Left ventricle myocardium inferior (tissue), 1 donor: ENCODE measurements around the gene PRKD1. TPM values are rescaled to one million over a fixed set of nuclear protein-coding genes. Genes with fewer than 3 reads are reported as not detected.
"Not testable (repeated sequence)": the region's sequence is repeated elsewhere in the genome, so short reads cannot be mapped to it uniquely, and the experiment has no call there.

ENCODE experiments used
- DNase-seq: peaks from one replicate; pipeline ENCODE4 v3.0.0-alpha.2; 2020
- H3K27ac ChIP-seq: fragments of 200-600 bp; replicated peaks from 2 replicates; pipeline ENCODE4 v1.8.0; 2021
- H3K27me3 ChIP-seq: fragments of 200-600 bp; 2 replicates; pipeline ENCODE4 v1.8.0; 2021; ENCODE audit warnings: low read depth
- H3K36me3 ChIP-seq: fragments of 200-600 bp; 2 replicates; pipeline ENCODE4 v1.8.0; 2021
- H3K4me1 ChIP-seq: fragments of 200-600 bp; 2 replicates; pipeline ENCODE4 v1.8.0; 2021
- H3K4me3 ChIP-seq: fragments of 200-600 bp; 2 replicates; pipeline ENCODE4 v1.8.0; 2021; ENCODE audit warnings: mild to moderate bottlenecking, moderate library complexity
- H3K9me3 ChIP-seq: fragments of 200-600 bp; replicated peaks from 2 replicates; pipeline ENCODE4 v1.8.0; 2021
- intact Hi-C: fragments of 100-400 bp; cut with micrococcal nuclease; formaldehyde crosslinking; loops from one replicate; pipeline ENCODE4 v1.11.0; 2022
- total RNA-seq: library from RNA; stranded (reverse); fragmentation: NEBNext Ultra II Directional; extraction: Animal tissue kit (Norgen Biotek cat#: 25700); gene quantifications from one replicate; pipeline ENCODE4 v1.2.1, GENCODE V29; 2021
- TF ChIP-seq, protein P1 (sequence below): fragments of 200-600 bp; IDR thresholded peaks from 2 replicates; pipeline ENCODE4 v1.8.0; 2021; ENCODE audit warnings: antibody characterized with exemption, mild to moderate bottlenecking, borderline replicate concordance
- donor health status: DM: no; HTN: yes; CAD: no; lungs with severe emphysema.

Gene PRKD1
- total RNA-seq, 1 donor from 2014 or later, result 3.1 TPM

DNA sequence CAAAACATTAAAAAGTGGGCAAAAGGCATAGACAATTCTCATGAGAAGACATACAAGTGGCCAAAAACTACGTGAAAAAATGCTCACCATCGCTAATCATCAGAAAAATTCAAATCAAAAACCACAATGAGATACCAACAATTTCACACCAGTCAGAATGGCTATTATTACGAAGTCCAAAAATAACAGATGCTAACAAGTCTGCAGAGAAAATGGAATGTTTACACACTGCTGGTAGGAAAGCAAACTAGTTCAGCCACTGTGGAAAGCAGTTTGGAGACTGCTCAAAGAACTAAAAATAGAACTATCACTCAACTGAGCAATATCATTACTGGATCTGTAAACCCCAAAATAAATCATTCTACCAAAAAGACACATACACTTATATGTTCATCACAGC lies 76.2 kb downstream of the PRKD1 start:
- no peak overlapping the region for H3K4me3 ChIP-seq
- TF ChIP-seq, protein P1, sequence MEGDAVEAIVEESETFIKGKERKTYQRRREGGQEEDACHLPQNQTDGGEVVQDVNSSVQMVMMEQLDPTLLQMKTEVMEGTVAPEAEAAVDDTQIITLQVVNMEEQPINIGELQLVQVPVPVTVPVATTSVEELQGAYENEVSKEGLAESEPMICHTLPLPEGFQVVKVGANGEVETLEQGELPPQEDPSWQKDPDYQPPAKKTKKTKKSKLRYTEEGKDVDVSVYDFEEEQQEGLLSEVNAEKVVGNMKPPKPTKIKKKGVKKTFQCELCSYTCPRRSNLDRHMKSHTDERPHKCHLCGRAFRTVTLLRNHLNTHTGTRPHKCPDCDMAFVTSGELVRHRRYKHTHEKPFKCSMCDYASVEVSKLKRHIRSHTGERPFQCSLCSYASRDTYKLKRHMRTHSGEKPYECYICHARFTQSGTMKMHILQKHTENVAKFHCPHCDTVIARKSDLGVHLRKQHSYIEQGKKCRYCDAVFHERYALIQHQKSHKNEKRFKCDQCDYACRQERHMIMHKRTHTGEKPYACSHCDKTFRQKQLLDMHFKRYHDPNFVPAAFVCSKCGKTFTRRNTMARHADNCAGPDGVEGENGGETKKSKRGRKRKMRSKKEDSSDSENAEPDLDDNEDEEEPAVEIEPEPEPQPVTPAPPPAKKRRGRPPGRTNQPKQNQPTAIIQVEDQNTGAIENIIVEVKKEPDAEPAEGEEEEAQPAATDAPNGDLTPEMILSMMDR, result no peak
- DNase-seq, result no peak
- H3K9me3 ChIP-seq, result peaks cover 26% of the 10 kb centered on the region
- intact Hi-C loops, result no loop called here
- H3K27ac ChIP-seq, result no peak overlapping the region
- no peaks in the 10 kb centered on the region for H3K4me1 ChIP-seq
- H3K27me3 ChIP-seq, result no peaks in the 10 kb centered on the region
- H3K36me3 ChIP-seq, result no peaks in the 10 kb centered on the region

DNA sequence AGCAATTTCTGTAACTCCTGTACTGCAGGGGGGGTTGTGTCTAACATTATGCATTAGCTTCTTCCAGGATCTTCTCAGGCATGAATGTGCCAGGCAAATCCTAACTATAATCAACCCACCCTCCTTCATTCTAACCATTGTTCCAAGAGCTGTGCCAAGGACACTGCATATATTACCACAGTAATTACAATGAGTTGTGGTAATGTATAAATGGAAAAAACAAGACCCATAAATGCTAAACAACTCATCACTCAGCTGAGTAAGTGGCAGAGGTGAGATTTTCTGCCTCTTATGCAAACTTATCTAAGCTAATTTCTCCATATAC lies 80.6 kb downstream of the PRKD1 start:
- no peak for DNase-seq
- Histone ChIP-seq H3K27ac (no peak overlapping the region), H3K4me1 (no peaks in the 10 kb centered on the region), H3K4me3 (no peak overlapping the region), H3K9me3 (peaks cover 6% of the 10 kb centered on the region), H3K27me3 (no peaks in the 10 kb centered on the region), H3K36me3 (no peaks in the 10 kb centered on the region)
- TF ChIP-seq, protein P1, result no peak
- intact Hi-C loops, result no loop called here

- H3K27me3 ChIP-seq, result no peaks in the 10 kb centered on the region
- peaks cover 5% of the 10 kb centered on the region for H3K9me3 ChIP-seq
- intact Hi-C loops, result no loop called here
- DNase-seq, result no peak
- H3K4me1 ChIP-seq, result no peaks in the 10 kb centered on the region
- no peak overlapping the region for H3K4me3 ChIP-seq
- TF ChIP-seq, protein P1, result no peak
- no peak overlapping the region for H3K27ac ChIP-seq
- no peaks in the 10 kb centered on the region for H3K36me3 ChIP-seq
Observed at GRCh38 chr14:29846339-29847055, 81.2 kb downstream of the PRKD1 start.

DNA sequence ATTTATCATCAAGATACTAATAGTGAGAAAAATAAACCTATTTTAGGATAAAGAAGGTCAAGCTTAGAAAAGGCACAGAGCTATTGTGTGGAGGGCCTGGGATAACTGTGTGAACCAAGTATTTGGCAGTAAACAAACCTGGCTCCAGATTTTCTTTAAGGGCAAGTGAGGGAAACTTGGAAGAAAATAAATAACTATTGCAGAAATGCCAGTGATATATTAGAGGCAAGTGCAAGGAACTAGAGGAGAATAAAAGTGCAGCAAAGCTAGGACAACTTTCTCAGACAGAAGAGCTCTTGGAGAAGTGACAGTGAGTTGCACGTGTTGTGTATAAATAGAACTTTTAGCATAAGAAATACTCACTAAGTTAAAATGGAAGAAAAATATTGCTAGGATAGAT lies 83.7 kb downstream of the PRKD1 start:
- H3K9me3 ChIP-seq, result peaks cover 29% of the 10 kb centered on the region

DNA sequence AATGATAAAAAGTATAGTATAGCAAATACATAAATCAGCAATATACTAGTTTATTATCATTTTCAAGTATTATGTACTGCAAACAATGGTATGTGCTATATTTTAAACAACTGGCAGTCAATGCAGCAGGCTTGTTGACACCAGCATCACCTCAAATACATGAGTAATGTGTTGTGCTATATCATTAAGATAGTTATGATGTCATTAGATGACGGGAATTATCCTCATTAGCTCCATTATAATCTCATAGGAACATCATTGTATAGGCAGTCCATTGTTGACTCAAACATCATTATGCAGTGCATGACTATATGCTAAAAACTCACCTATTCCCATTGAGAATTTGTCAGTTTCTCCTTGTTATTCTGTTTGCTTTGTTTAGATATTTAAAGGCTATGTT lies 85.4 kb downstream of the PRKD1 start:
- no peaks in the 10 kb centered on the region for H3K27me3 ChIP-seq
- no peak overlapping the region for H3K4me3 ChIP-seq
- intact Hi-C loops, result no loop called here
- H3K36me3 ChIP-seq, result peaks cover 12% of the 10 kb centered on the region
- H3K4me1 ChIP-seq, result no peaks in the 10 kb centered on the region
- TF ChIP-seq, protein P1, result no peak
- no peak overlapping the region for H3K27ac ChIP-seq
- H3K9me3 ChIP-seq, result peaks cover 41% of the 10 kb centered on the region
- DNase-seq, result no peak

More for the DNA sequence above, 83.7 kb downstream of the PRKD1 start:
- DNase-seq, result no peak
- H3K4me3 ChIP-seq, result no peak overlapping the region
- no peaks in the 10 kb centered on the region for H3K27me3 ChIP-seq
- H3K36me3 ChIP-seq, result peaks cover 12% of the 10 kb centered on the region
- intact Hi-C loops, result no loop called here
- TF ChIP-seq, protein P1, result no peak
- H3K27ac ChIP-seq, result no peak overlapping the region
- no peaks in the 10 kb centered on the region for H3K4me1 ChIP-seq

GRCh38 chr14:29840369-29840892 lies 87.2 kb downstream of the PRKD1 start:
- H3K36me3 ChIP-seq, result peaks cover 12% of the 10 kb centered on the region
- H3K4me3 ChIP-seq, H3K27ac ChIP-seq, intact Hi-C loops, DNase-seq, H3K27me3 ChIP-seq, H3K4me1 ChIP-seq: not testable (repeated sequence)
- H3K9me3 ChIP-seq, result peaks cover 41% of the 10 kb centered on the region

DNA sequence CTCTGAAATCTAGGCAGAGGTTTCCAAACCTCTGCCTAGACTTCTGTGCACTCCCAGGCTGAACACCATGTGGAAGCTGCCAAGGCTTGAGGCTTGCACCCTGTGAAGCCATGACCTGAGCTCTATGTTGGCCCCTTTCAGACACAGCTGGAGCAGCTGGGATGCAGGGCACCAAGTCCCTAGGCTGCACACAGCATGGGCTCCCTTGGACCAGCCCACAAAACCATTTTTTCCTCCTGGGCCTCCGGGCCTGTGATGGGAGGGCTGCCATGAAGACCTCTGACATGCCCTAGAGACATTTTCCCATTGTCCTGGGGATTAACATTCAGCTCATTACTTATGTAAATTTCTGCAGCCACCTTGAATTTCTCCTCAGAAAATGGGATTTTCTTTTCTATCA lies 88.0 kb downstream of the PRKD1 start:
- H3K4me1 ChIP-seq, H3K27me3 ChIP-seq, H3K4me3 ChIP-seq, H3K27ac ChIP-seq, DNase-seq, intact Hi-C loops: not testable (repeated sequence)
- H3K9me3 ChIP-seq, result peaks cover 41% of the 10 kb centered on the region
- H3K36me3 ChIP-seq, result peaks cover 12% of the 10 kb centered on the region
